AG09319 (cell line): ENCODE results near the gene LRPPRC.

Source experiments
- DNase-seq: peaks from one replicate; pipeline ENCODE4 v3.0.0-alpha.2; 2010; ENCODE audit warnings: low read depth; ENCODE audit errors: extremely low read depth
- TF ChIP-seq, protein P1 (sequence below): IDR thresholded peaks from 2 replicates; pipeline ENCODE4 v1.5.1; 2011; ENCODE audit warnings: low read depth, mild to moderate bottlenecking, inconsistent platforms, low read length, moderate library complexity

The LRPPRC gene

DNA sequence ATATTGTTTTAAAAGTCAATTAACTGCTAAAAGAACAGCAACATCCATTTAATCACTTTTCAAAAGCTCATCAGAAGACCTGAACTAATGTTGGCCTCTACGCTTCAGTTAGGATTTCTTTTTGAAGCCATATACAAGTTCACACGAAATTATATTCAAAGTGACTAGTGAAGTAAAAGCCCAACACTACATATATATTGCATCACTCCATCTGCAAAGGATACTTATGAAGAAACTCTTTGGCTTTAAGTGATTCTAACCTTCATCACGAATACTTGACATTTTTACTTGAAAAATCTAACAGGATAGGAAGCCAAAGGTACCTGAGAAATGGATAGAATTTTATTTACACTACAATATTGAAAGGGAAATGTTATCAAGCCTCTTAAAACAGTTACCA lies 50.4 kb downstream of the LRPPRC start:
- DNase-seq: no peak
- TF ChIP-seq, protein P1, sequence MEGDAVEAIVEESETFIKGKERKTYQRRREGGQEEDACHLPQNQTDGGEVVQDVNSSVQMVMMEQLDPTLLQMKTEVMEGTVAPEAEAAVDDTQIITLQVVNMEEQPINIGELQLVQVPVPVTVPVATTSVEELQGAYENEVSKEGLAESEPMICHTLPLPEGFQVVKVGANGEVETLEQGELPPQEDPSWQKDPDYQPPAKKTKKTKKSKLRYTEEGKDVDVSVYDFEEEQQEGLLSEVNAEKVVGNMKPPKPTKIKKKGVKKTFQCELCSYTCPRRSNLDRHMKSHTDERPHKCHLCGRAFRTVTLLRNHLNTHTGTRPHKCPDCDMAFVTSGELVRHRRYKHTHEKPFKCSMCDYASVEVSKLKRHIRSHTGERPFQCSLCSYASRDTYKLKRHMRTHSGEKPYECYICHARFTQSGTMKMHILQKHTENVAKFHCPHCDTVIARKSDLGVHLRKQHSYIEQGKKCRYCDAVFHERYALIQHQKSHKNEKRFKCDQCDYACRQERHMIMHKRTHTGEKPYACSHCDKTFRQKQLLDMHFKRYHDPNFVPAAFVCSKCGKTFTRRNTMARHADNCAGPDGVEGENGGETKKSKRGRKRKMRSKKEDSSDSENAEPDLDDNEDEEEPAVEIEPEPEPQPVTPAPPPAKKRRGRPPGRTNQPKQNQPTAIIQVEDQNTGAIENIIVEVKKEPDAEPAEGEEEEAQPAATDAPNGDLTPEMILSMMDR: no peak

DNA sequence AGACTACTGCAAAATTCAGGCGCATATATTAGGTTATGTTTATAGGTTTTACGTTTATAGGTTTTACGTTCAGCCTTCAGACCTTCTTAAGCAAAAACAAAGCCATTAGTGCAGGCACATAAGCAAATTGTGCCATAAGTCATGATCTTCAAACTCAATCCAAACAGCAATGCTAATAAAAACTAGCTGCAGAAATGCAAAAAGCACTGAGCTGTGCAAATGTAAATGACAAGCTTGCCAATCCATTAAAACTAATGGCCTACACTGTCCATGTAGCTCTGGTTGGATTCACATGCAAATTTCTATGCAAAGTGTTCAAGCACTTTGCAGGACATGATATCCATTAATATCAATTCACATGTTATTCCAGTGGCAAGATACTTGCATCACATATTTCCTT lies 50.9 kb downstream of the LRPPRC start:
- DNase-seq: no peak
- TF ChIP-seq, protein P1: no peak

DNA sequence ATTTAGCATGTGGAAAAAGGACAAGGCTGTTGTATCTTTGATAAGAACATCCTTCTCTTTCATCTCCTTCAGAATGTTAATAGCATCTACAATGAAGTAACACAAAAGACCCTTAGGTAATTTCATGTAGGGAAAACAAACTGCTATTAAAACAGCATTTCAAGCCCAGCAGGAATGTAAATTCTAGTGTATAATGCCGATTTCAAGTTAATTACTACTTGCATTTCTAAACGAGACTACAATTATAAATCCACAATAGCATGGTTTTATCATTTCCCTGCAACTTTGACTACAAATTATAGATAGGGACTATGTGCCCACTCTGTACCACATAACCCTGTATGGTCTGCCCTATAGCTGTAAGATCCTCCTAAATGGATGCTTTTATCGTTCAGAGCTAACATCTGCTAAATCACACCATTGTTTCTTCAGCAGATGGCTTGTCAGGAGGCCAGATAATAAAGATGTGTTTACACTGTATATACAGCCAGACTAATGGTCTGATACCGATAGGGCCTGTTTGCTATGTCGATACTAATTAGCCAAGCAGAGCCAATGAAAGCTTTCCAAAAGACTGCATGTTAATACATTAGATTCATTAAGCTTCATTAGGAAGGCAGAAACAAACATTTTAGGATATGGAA lies 51.9 kb downstream of the LRPPRC start:
- no peak for DNase-seq
- TF ChIP-seq, protein P1: no peak

DNA sequence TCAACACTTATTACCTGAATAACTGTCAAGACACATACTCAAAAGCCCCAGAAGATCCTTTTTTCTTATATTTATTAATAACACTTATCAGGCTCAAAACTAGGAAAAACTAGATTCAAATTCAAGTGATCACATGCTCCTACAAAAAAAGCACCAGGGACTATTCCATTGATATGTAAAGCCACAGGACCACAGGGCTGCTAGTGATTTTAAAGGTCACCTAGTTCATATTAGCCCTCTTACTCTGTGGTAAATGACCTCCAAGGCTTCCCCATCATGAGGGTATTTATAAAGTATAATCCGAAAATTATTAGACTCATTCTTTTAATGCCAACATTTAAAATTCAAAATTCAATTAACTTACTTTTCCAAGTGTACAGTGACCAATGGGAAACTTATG lies 52.5 kb downstream of the LRPPRC start:
- no peak for DNase-seq
- TF ChIP-seq, protein P1: no peak

DNA sequence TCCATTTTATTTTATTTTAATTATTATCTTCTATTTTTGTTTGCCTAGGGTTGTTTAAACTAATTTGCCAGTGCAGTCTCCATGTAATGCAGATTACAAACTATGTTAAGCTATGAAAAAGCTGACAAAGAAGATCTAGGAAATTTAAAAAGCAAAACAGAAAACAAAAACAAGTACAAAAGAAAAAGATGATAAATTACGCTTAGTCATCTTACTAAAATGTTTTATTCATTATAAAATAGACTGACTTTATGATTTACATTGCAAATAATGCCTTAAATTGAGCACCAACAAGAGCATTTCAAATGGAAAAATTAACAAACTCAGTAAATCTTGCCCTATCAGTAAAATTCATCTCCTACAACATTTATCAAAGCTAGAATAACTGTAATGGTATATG lies 52.9 kb downstream of the LRPPRC start:
- no peak for DNase-seq
- TF ChIP-seq, protein P1: no peak

DNA sequence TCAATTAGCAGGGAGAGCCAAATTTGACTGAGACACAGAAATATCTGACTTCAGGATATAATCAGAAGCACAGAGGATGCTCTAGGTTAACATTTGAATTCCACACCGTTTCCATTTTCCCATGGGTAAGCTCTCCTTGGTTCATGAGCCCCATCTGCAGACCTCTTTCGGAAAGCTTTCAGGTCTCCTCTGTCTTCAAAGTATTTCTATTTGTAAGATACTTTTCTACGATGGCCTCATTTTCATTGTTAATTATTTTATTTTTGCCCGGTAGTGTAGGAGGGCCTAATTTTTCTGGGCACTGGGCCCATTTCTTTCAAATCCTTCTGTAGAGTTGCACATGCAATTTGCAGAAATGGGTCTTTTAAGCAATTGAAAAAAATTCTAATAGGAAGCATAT lies 53.8 kb downstream of the LRPPRC start:
- DNase-seq: no peak
- TF ChIP-seq, protein P1: no peak

DNA sequence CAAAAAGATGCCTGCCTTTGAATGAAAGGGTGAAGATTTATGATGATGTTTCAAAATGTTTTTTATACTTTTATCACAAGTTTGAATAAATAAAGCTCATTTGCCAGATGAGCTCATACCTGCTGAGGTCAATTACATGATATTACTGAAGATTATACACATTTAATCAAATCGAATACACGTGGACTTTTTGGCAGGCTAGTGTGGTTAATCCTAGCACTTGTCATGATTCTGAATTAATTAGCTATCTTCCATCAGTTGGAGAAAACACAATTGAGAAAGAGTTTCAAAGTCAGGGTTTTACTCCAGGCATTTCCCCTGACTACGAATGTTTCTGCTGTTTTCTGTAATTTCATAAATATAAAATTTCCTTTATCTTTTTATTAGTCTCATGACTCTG lies 54.4 kb downstream of the LRPPRC start:
- DNase-seq: no peak
- TF ChIP-seq, protein P1: no peak
